BE2C (cell line): ENCODE data around the gene NFU1.

ENCODE experiments used
- DNase-seq: peaks from one replicate; pipeline ENCODE4 v3.0.0-alpha.2; 2020
- H3K27me3 ChIP-seq: fragments of 250-450 bp; sonication (Bioruptor Pico); 2 replicates; pipeline ENCODE4 v1.5.1; 2020; ENCODE audit warnings: mild to moderate bottlenecking
- H3K36me3 ChIP-seq: fragments of 250-450 bp; sonication (Bioruptor Pico); 2 replicates; pipeline ENCODE4 v1.5.1; 2020; ENCODE audit warnings: mild to moderate bottlenecking
- H3K4me1 ChIP-seq: fragments of 250-450 bp; sonication (Bioruptor Pico); 2 replicates; pipeline ENCODE4 v1.5.1; 2020
- H3K4me3 ChIP-seq: 2 replicates; pipeline ENCODE4 v1.5.1; 2011; ENCODE audit warnings: low read depth, low read length
- H3K9me3 ChIP-seq: fragments of 250-450 bp; sonication (Bioruptor Pico); 2 replicates; pipeline ENCODE4 v1.5.1; 2020
- CTCF ChIP-seq: IDR thresholded peaks from 2 replicates; pipeline ENCODE4 v1.5.1; 2012; ENCODE audit warnings: mild to moderate bottlenecking, low read depth, low read length

The NFU1 gene

GRCh38 chr2:69474688-69475087, 37.5 kb upstream of the NFU1 start:
- H3K4me1 ChIP-seq = no peaks in the 10 kb centered on the region
- no peak for TF ChIP-seq CTCF
- H3K36me3 ChIP-seq = no peaks in the 10 kb centered on the region
- H3K27me3 ChIP-seq = no peaks in the 10 kb centered on the region
- no peak for DNase-seq
- no peak overlapping the region for H3K4me3 ChIP-seq
- H3K9me3 ChIP-seq = no peaks in the 10 kb centered on the region

DNA sequence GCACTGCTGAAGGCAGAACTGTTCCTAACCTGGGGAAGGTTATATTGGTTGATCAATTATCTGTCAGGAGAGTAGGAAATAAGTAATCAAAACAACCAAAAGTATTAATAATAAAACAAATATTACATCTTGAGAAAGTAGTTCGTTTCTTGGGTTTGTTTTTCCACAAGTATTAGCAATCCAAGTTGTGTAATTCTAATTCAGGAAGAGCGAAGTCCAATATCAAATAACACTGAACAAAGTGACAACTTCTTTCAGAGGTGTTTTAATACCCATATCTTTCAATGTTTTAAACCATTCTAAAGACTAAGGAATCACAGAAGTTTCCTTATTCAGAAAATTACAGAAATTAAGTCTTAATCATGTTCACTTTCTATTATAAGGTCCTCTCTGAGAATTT, 34.6 kb upstream of the NFU1 start:
- no peak for TF ChIP-seq CTCF
- H3K4me1 ChIP-seq = no peaks in the 10 kb centered on the region
- H3K9me3 ChIP-seq = no peaks in the 10 kb centered on the region
- H3K4me3 ChIP-seq = no peak overlapping the region
- no peaks in the 10 kb centered on the region for H3K36me3 ChIP-seq
- DNase-seq = no peak
- no peaks in the 10 kb centered on the region for H3K27me3 ChIP-seq

- no peak for DNase-seq
- no peaks in the 10 kb centered on the region for H3K9me3 ChIP-seq
- no peaks in the 10 kb centered on the region for H3K36me3 ChIP-seq
- H3K4me1 ChIP-seq = no peaks in the 10 kb centered on the region
- no peak for TF ChIP-seq CTCF
- H3K27me3 ChIP-seq = no peaks in the 10 kb centered on the region
- H3K4me3 ChIP-seq = no peak overlapping the region
These were observed 33.7 kb upstream of the NFU1 start for GRCh38 chr2:69470911-69471310.

DNA sequence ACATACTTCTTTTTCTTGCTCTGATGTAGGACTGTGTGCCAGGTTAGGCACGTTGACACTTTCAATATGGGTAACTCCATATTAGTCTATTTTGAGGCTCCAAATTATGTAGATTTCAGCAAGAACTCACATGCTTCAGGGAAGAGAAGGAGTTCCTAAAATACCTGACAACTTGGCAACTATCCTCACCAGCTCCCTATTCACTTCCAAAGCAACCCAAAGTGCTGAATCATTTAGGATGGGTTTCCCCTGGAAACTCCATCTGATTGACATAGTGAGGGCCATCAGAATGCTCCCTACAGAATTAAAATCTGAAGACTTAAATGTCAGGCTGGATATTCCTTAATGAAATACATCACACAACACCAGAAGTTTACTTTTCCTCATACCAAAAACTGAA, 32.5 kb upstream of the NFU1 start:
- no peak for DNase-seq
- H3K36me3 ChIP-seq = no peaks in the 10 kb centered on the region
- TF ChIP-seq CTCF = no peak
- H3K4me1 ChIP-seq = no peaks in the 10 kb centered on the region
- no peak overlapping the region for H3K4me3 ChIP-seq
- no peaks in the 10 kb centered on the region for H3K27me3 ChIP-seq
- H3K9me3 ChIP-seq = no peaks in the 10 kb centered on the region

GRCh38 chr2:69469375-69469774, 32.1 kb upstream of the NFU1 start:
- H3K9me3 ChIP-seq = no peaks in the 10 kb centered on the region
- H3K4me1 ChIP-seq = no peaks in the 10 kb centered on the region
- DNase-seq = no peak
- no peaks in the 10 kb centered on the region for H3K27me3 ChIP-seq
- no peaks in the 10 kb centered on the region for H3K36me3 ChIP-seq
- H3K4me3 ChIP-seq = no peak overlapping the region
- TF ChIP-seq CTCF = no peak

DNA sequence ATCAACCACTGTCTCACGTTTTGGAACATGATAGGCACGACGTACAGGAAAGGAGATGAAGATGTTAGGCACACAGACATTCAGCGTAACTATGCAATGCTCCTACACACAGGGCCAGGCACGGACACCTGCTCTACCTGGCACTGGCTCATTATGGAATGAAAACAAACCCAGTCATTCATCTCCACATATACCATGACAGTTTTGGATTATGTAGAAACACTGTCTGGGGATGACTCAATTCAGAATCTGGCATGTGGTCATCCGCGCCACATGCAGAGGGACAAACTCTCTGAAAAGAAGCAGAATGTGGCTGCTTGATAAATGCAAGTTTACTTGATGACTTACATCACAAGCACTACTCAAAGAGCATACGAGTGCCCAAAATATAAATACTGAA, 29.5 kb upstream of the NFU1 start:
- Histone ChIP-seq H3K9me3 (no peaks in the 10 kb centered on the region), H3K27me3 (no peaks in the 10 kb centered on the region), H3K4me1 (no peaks in the 10 kb centered on the region), H3K36me3 (no peaks in the 10 kb centered on the region), H3K4me3 (no peak overlapping the region)
- TF ChIP-seq CTCF = no peak
- DNase-seq = no peak
